HG03159 (cell line): ENCODE measurements around the gene NXPH4.

Experiments used
- ATAC-seq: cut with Tn5 transposase; IDR thresholded peaks from one replicate; pipeline ENCODE4 v1.9.1; 2021; ENCODE audit warnings: mild to moderate bottlenecking, moderate library complexity; ENCODE audit not compliant: unreplicated experiment

Gene NXPH4

DNA sequence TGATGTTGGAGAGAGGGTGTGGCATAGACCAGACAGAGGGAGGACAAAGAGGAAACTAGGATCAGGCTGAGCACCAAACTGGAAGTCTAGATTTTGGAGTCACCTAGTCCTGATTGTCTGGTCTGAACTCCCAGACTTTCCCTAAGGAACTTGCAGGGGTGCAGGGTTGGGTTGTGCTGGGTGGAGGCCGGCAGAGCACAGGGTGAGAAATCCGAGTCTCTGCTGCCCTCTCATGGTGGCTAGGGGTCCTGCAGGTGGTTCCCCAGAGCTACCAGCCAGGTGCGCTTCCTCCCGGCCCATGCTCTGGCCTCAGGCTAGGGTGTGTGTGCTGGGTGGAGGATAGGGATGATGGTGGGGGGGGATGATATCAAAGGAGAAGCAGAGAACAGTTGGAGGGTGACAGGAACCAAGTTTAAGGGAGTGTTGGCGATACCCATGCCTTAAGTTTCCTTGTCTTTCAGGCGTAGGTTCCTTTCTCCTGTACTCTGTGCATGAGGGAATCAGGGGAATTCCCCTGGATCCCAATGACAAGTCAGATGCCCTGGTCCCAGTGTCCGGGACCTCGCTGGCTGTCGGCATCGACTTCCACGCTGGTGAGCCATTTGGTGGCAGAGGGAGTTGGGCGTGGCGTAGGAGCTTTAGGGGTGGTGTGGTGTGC is 33.5 kb upstream of the NXPH4 start:
- ATAC-seq, result peak; percentile 90

DNA sequence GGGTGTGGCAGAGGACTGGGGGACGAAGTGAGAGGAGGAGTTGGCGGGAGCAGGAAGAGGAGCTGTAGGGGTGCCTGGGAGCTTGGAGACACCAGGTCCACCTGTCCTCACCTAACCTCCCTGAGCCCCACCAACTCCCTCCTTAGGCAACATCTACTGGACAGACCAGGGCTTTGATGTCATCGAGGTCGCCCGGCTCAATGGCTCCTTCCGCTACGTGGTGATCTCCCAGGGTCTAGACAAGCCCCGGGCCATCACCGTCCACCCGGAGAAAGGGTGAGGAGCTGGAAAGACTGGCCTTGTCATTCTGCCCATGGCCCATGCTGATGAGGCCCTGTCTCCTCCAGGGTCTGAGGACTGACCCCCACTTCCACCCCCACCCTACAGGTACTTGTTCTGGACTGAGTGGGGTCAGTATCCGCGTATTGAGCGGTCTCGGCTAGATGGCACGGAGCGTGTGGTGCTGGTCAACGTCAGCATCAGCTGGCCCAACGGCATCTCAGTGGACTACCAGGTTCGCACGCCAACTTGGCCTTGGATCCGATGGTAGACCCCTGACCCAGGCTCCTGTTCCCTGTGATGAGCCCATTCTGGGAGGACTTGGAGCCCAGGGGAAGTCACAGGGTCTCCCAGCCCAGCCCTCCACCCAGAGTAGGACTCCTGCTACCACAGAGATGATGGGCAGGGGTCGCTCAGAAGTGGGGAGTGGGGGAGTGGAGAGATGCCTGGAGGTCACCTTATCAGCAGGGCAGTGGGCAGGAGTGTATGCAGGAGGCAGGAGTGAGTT is 32.5 kb upstream of the NXPH4 start:
- ATAC-seq, result no peak

DNA sequence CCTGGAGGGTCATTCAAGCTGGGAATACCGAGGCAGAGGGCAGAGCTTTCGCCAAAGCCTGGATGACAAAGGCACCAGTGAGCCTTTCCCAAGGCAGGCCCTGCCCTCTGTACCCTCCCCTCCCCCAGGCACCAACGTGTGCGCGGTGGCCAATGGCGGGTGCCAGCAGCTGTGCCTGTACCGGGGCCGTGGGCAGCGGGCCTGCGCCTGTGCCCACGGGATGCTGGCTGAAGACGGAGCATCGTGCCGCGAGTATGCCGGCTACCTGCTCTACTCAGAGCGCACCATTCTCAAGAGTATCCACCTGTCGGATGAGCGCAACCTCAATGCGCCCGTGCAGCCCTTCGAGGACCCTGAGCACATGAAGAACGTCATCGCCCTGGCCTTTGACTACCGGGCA is 31.2 kb upstream of the NXPH4 start:
- ATAC-seq, result no peak

DNA sequence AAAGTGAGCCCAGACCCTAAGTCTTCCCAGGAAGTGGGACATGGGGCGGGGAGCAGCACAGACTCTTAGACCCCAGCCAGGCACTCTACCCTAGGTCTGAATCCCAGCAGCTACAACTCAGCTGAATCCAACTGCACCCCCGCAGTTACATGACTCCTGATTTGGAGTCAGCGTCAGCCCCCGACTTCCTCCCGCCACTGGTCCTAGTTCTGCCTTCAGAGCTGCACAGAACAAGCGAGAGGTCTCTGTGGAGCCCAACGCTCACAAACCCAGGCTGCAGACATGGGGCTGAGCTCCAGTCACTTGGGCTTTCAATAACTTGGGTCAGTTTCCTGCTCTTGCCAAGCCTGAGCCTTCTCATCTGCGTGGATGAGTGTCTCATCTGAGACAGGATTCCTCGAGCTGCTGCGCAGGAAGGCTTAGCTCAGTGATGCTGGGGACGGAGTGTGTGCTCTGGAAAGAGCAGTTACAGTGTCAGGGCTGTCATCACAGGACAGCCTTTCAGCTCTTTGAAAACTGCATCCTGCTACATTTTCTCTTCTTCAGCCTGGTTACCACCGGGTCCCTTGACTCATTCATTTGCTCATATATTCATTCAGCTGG is 30.6 kb upstream of the NXPH4 start:
- ATAC-seq, result no peak

DNA sequence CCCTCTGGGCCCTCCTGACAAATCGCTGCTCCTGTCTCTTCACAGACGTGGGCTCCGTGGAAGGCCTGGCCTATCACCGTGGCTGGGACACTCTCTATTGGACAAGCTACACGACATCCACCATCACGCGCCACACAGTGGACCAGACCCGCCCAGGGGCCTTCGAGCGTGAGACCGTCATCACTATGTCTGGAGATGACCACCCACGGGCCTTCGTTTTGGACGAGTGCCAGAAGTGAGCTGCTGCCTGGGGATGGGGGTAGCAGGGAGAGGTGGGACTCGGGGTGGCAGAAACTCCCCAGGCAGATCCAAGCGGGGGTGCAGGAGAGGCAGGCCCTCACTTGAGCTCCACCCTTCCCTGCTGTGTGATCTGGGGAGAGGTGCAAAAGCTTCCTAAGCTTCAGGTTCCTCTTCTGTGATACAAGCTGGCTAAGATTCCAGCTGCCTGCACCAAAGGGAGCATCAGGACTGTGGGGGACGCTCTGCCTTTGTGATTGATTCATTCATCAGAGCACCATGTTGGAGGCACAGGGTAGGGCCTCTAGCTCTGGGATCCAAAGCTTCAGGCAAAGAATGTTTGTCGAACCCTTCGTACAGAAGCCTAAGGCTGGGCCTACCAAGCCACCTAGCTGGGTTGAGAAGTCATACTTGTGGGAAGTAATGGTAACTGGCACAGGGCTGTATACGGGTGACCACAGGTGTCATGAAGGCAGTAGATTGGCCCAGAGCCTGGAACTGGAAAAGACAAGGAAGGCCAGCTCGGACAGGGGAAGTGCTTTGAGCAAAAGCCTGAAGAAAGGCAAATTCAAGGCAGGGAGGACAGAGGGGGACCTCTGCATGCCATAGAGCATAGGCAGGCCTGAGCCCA is 29.1 kb upstream of the NXPH4 start:
- ATAC-seq, result no peak

DNA sequence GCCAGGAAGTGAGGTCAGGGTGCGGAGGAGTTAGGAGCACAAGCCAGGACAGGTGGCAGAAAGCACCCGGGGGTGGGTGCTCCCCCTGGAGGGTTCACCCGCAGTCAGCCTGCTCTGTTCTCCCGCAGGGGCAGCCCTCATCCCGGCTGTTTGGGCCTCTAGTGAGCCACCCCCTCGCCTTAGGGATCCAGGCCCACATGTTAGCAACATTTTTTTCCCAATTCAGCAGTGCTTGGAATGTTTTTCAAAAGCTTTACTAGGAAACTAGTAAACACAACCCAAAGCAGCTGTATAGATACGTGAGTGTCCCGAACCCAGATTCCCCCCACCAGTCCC is 28.5 kb upstream of the NXPH4 start:
- no peak for ATAC-seq

DNA sequence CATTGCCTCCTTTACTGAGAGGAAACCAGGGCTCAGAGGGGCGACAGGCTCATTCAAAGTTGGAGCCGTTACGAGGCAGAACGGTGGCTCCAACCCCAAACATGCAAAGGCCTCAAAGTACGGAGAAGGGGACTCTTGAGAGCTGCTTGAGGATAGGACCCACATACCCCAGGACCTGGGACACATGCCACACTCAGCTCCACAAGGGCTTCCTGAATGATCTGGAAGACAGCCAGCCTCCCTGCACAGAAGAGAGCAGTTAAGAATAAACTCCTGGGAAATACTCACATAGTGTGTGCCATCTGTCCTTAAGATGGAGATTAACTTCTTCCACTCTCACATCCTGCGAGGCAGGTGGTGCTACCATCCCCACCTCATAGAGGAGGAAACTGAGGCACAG is 26.6 kb upstream of the NXPH4 start:
- ATAC-seq, result no peak

DNA sequence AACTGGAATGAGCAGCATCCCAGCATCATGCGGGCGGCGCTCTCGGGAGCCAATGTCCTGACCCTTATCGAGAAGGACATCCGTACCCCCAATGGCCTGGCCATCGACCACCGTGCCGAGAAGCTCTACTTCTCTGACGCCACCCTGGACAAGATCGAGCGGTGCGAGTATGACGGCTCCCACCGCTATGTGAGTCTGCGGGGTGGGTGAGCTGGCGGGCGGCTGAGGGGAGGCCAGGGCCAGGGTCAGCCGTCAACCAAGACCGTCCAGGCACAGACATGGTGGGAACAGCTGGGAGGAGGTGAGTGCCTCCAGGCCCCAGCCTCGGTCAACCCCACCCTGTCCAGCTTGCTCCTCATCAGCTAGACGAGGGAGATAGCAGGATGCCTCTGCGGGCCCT is 25.8 kb upstream of the NXPH4 start:
- no peak for ATAC-seq

DNA sequence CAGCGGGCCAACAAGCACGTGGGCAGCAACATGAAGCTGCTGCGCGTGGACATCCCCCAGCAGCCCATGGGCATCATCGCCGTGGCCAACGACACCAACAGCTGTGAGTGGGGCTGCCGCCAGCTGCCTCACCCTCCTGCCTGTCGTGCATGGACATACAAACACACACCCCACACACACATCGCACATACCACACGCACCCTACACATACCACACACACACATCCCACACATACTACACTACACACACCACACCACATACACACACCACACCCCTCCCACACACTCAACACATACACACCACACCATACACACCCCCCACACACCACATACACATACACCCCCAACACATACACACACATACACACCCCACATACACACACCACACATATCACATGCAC is 25.2 kb upstream of the NXPH4 start:
- ATAC-seq, result no peak

DNA sequence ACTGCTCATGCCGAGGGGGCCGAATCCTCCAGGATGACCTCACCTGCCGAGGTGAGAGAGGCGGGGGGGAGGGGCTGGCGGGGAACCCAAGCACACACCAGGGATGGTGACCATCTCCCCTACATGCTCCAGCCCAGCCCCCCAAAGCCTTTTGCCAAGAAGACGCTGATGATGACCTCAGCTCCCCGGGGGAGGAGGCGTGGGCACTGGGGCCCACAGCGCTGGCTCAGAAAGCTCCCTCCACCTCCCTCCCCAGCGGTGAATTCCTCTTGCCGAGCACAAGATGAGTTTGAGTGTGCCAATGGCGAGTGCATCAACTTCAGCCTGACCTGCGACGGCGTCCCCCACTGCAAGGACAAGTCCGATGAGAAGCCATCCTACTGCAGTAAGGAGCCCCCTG is 23.7 kb upstream of the NXPH4 start:
- ATAC-seq, result no peak

DNA sequence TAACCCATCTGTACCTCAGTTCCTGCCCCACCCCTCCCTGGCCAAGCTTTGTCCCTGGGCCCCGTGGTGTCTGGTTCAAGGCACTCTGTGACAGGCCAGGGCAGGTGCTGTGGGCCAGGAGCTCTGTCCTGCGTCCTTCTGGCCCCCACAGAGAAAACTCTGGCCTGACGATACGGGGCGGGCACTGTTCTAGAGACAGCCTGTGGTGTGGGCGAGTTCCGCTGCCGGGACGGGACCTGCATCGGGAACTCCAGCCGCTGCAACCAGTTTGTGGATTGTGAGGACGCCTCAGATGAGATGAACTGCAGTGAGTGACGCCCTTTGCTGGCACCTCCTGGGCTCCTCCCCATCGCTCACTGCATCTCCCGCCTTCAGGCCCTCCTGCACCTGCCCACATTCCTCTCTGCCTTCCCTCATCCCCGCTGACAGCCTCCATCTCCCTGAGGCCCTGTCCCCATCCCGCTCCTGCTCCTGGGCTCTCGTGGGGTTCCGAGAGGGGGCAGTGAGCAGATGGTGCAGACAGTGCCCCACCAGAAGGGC is 22.8 kb upstream of the NXPH4 start:
- no peak for ATAC-seq

DNA sequence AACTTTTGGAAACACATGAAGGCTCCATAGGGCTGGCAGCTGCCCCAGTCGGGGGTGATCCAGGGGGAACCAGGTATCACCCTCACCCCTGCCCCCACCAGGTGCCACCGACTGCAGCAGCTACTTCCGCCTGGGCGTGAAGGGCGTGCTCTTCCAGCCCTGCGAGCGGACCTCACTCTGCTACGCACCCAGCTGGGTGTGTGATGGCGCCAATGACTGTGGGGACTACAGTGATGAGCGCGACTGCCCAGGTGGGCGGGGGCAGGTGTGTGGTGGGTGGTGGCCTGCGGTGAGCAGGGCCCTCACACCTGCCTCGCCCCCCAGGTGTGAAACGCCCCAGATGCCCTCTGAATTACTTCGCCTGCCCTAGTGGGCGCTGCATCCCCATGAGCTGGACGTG is 22.3 kb upstream of the NXPH4 start:
- ATAC-seq, result no peak

DNA sequence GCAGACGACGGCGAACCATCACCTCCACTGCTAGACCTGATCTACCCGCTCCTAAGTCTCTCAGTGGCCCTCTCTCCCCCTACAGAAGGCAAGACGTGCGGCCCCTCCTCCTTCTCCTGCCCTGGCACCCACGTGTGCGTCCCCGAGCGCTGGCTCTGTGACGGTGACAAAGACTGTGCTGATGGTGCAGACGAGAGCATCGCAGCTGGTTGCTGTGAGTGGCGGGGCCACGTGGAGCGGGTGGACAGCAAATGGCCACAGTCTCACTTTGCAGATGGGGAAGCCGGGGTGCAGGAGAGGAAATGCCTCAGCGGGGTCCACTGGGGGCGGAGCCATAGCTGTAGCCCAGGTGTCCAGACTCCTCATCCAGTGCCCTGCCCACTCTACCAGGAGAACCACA is 21.4 kb upstream of the NXPH4 start:
- no peak for ATAC-seq

DNA sequence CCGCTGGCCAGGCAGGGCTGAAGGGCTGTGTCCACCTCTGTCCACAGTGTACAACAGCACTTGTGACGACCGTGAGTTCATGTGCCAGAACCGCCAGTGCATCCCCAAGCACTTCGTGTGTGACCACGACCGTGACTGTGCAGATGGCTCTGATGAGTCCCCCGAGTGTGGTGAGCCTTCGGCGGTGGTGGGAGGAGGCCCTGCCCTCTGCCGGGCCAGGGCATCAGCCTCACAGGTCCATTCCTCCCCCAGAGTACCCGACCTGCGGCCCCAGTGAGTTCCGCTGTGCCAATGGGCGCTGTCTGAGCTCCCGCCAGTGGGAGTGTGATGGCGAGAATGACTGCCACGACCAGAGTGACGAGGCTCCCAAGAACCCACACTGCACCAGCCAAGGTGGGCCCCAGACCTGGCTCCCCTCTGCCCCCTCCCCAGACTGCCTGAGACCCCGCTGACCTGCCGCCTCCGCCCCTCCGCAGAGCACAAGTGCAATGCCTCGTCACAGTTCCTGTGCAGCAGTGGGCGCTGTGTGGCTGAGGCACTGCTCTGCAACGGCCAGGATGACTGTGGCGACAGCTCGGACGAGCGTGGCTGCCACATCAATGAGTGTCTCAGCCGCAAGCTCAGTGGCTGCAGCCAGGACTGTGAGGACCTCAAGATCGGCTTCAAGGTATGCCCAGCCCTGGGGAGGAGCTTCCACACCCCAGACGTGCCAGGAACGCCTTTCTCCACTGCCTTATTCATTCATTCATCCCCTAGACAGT is 20.8 kb upstream of the NXPH4 start:
- no peak for ATAC-seq

DNA sequence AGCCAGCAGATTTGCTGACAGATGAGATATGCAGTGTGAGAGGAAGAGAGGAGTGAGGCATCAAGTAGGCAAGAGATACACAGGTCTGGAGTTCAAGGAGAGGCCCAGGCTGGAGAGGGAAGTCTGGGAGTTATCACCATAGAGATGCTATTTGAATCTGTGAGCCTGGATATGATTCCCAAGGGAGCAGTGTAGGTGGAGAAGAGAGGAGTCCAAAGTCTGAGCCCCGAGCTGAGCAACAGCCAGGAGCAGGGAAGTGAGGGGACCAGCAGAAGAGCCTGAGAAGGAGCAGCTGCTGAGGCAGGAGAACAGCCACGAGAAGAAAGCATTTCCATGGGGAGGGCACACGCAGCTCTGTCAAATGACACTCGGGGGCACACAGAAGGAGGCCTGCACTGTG is 20.2 kb upstream of the NXPH4 start:
- no peak for ATAC-seq

DNA sequence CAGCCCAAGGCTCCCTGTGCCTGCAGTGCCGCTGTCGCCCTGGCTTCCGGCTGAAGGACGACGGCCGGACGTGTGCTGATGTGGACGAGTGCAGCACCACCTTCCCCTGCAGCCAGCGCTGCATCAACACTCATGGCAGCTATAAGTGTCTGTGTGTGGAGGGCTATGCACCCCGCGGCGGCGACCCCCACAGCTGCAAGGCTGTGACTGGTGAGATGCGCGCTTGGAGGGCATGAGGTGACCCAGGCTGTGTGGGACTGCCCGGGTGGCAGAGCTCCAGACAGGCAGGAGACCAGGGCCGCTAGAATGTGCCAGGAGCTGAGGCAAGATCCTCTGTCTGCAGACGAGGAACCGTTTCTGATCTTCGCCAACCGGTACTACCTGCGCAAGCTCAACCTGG is 19.6 kb upstream of the NXPH4 start:
- no peak for ATAC-seq

DNA sequence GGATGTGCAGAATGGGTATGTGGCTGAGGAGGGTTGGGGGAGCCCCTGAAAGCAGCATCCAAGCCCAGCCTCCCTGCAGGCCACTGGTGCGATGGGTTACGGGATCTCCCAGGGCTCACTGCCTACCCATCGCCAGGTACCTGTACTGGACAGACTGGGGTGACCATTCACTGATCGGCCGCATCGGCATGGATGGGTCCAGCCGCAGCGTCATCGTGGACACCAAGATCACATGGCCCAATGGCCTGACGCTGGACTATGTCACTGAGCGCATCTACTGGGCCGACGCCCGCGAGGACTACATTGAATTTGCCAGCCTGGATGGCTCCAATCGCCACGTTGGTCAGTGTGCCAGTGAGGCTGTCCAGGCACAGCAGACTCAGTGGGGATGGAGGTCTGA is 18.3 kb upstream of the NXPH4 start:
- no peak for ATAC-seq

DNA sequence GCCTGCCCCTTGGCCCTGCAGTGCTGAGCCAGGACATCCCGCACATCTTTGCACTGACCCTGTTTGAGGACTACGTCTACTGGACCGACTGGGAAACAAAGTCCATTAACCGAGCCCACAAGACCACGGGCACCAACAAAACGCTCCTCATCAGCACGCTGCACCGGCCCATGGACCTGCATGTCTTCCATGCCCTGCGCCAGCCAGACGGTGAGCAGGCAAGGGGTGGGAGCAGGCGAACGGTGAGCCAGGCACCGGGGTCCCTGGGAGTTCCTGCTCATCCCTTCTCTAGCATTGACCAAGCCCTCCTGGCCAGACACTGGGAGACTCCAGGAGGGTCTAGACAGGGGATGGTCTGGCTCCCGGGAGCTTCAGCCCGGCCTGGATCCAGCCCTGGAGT is 17.4 kb upstream of the NXPH4 start:
- ATAC-seq, result no peak

DNA sequence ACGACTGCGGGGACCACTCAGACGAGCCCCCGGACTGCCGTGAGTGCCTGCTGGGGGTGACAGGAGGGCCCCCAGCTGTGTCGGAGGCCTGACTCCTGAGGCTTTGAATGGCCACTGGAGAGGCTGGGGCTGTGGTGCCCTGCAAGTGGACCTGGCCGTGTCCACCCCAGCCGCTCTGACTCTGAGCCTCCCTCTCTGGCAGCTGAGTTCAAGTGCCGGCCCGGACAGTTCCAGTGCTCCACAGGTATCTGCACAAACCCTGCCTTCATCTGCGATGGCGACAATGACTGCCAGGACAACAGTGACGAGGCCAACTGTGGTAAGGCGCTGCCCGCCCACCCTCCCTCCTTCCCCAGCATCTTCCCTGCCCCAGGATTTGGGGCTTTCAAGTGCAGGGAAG is 16.1 kb upstream of the NXPH4 start:
- ATAC-seq, result no peak

DNA sequence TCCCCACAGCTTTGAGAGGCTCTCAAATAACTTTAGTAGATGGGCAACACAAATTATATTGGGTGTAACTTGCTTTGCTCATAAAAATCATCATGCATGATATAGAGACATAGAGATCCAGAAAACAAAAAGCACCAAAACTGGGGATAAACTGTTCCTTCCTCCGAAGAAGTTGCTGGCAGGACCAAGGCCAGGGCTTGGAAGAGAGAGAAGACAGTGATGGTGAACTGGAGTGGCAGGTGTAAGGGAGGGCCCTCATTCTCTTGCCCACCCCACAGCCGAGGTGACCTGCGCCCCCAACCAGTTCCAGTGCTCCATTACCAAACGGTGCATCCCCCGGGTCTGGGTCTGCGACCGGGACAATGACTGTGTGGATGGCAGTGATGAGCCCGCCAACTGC is 15.4 kb upstream of the NXPH4 start:
- ATAC-seq, result no peak

DNA sequence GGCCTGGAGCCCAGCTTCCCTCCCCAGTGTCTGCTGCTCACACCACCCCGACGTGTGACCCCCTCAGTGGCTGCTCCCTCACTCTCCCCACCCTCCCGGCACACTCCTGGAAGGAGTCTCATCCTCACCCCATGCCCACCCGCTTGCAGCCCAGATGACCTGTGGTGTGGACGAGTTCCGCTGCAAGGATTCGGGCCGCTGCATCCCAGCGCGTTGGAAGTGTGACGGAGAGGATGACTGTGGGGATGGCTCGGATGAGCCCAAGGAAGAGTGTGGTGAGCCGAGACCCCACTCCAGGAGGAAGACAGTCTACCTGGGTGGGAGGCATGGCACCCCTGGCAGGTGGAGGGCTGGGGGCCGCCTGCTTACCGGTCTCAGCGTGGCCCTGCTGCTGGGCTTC is 15.0 kb upstream of the NXPH4 start:
- no peak for ATAC-seq
